ENCODE data around the gene SH3BGRL2. TPM values are rescaled to one million over a fixed set of nuclear protein-coding genes. Genes with fewer than 3 reads are reported as not detected.

Gene SH3BGRL2
- total and polyA plus RNA-seq, 2 experiments from 2014 or later = 8.4 to 24.5 TPM

DNA sequence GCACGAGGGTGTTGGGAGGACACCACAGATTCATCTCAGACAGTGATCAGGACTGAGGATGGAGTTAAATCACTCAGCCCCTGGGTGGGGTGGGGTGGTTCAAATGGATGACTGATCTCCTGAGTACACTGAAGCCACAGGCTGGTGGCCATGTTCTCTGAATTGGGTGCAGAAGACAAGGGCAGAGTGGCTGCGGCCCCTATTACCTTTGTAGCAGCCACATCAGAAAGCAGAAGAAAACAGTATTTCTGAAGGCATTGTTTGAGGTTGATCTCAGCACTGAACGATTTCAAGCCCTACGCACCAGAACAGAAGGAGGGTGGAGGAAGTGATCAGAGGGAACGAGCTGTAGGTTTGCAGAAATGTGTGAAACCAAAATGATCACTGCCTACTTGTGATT lies 71.6 kb downstream of the SH3BGRL2 start (continued):
- TF ChIP-seq, protein P1, sequence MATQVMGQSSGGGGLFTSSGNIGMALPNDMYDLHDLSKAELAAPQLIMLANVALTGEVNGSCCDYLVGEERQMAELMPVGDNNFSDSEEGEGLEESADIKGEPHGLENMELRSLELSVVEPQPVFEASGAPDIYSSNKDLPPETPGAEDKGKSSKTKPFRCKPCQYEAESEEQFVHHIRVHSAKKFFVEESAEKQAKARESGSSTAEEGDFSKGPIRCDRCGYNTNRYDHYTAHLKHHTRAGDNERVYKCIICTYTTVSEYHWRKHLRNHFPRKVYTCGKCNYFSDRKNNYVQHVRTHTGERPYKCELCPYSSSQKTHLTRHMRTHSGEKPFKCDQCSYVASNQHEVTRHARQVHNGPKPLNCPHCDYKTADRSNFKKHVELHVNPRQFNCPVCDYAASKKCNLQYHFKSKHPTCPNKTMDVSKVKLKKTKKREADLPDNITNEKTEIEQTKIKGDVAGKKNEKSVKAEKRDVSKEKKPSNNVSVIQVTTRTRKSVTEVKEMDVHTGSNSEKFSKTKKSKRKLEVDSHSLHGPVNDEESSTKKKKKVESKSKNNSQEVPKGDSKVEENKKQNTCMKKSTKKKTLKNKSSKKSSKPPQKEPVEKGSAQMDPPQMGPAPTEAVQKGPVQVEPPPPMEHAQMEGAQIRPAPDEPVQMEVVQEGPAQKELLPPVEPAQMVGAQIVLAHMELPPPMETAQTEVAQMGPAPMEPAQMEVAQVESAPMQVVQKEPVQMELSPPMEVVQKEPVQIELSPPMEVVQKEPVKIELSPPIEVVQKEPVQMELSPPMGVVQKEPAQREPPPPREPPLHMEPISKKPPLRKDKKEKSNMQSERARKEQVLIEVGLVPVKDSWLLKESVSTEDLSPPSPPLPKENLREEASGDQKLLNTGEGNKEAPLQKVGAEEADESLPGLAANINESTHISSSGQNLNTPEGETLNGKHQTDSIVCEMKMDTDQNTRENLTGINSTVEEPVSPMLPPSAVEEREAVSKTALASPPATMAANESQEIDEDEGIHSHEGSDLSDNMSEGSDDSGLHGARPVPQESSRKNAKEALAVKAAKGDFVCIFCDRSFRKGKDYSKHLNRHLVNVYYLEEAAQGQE (IDR thresholded peaks at IDR 0.05; ENCODE audit: unreplicated experiment) = no peak
- TF ChIP-seq STAT1 (IDR thresholded peaks at IDR 0.05; ENCODE audit: unreplicated experiment) (no peak), ZNF331 (CRISPR knock-in tag; IDR thresholded peaks at IDR 0.05; ENCODE audit: low read depth) (no peak), POLR2AphosphoS5 (IDR thresholded peaks at IDR 0.05; ENCODE audit: low read depth) (no peak), JUNB (IDR thresholded peaks at IDR 0.05; ENCODE audit: unreplicated experiment) (no peak), ZNF114 (CRISPR knock-in tag; IDR thresholded peaks at IDR 0.05) (no peak), NANOG (IDR thresholded peaks at IDR 0.05; ENCODE audit: borderline replicate concordance) (no peak), EZH2phosphoT487 (IDR thresholded peaks at IDR 0.05; ENCODE audit: unreplicated experiment) (no peak), CREB1 (CRISPR knock-in tag; IDR thresholded peaks at IDR 0.05; ENCODE audit: low read depth) (no peak)
- TF ChIP-seq, protein P2, sequence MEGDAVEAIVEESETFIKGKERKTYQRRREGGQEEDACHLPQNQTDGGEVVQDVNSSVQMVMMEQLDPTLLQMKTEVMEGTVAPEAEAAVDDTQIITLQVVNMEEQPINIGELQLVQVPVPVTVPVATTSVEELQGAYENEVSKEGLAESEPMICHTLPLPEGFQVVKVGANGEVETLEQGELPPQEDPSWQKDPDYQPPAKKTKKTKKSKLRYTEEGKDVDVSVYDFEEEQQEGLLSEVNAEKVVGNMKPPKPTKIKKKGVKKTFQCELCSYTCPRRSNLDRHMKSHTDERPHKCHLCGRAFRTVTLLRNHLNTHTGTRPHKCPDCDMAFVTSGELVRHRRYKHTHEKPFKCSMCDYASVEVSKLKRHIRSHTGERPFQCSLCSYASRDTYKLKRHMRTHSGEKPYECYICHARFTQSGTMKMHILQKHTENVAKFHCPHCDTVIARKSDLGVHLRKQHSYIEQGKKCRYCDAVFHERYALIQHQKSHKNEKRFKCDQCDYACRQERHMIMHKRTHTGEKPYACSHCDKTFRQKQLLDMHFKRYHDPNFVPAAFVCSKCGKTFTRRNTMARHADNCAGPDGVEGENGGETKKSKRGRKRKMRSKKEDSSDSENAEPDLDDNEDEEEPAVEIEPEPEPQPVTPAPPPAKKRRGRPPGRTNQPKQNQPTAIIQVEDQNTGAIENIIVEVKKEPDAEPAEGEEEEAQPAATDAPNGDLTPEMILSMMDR (conservative IDR thresholded peaks at IDR 0.05; ENCODE audit: low read depth in 2 of 2) = no peak

DNA sequence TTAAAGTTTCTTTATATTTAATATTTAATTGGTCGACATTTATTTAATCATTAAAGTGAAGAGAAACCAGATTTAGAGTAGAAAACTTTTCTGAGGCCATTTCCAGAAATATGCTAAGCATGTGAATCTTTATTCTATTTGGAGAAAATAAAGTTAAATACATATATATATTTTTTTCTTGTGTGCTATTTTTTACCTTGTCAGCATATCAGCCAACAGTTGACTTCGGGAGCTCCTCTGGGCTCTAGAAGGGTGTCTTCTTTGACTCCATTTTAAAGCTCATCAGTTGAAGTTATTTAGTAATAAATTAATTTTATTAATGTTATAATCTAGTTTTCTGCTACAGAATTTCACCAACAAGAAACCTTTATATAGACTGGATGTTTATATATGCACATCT lies 73.1 kb downstream of the SH3BGRL2 start:
- no peaks in the 10 kb centered on the region; the same call in 2 of the 3 replicates for H3K36me3 Mint-ChIP-seq (ENCODE audit: low read depth)
- H3K27ac ChIP-seq (ENCODE audit: low read depth) = no peak overlapping the region
- no peak for TF ChIP-seq ZNF331 (CRISPR knock-in tag; IDR thresholded peaks at IDR 0.05; ENCODE audit: low read depth)
- TF ChIP-seq, protein P1 (IDR thresholded peaks at IDR 0.05; ENCODE audit: unreplicated experiment) = no peak
- no peak for TF ChIP-seq POLR2AphosphoS5 (IDR thresholded peaks at IDR 0.05; ENCODE audit: low read depth)

More for the DNA sequence above, 73.1 kb downstream of the SH3BGRL2 start:
- no peaks in the 10 kb centered on the region for H3F3A ChIP-seq (replicated peaks; ENCODE audit: low read depth)
- ATAC-seq (no peak), DNase-seq (ENCODE audit: low spot score) (no peak)
- no peaks in the 10 kb centered on the region for H3K27me3 ChIP-seq (ENCODE audit: insufficient read depth)
- no peaks in the 10 kb centered on the region for H3K4me1 ChIP-seq (ENCODE audit: insufficient read depth)
- Mint-ChIP-seq H3K27ac (no peak overlapping the region), H3K4me3 (no peak overlapping the region), H3K9me3 (no peaks in the 10 kb centered on the region), H3K27me3 (ENCODE audit: insufficient read depth, low read depth, poor library complexity) (no peaks in the 10 kb centered on the region), H3K4me1 (peaks cover 13% of the 10 kb centered on the region)
- no peaks in the 10 kb centered on the region for H4K20me1 ChIP-seq (replicated peaks; ENCODE audit: insufficient read depth)
- no peak overlapping the region for H3K4me3 ChIP-seq
- no peak overlapping the region for H2AFZ ChIP-seq
- H3K9me2 ChIP-seq (ENCODE audit: insufficient read depth) = no peaks in the 10 kb centered on the region
- no peaks in the 10 kb centered on the region for H3K79me2 ChIP-seq (replicated peaks; ENCODE audit: insufficient read depth)
- H3K36me3 ChIP-seq (ENCODE audit: insufficient read depth) = no peaks in the 10 kb centered on the region
- no peak overlapping the region for H3K4me2 ChIP-seq
